ENCODE measurements around the gene PGGHG.

Gene PGGHG

DNA sequence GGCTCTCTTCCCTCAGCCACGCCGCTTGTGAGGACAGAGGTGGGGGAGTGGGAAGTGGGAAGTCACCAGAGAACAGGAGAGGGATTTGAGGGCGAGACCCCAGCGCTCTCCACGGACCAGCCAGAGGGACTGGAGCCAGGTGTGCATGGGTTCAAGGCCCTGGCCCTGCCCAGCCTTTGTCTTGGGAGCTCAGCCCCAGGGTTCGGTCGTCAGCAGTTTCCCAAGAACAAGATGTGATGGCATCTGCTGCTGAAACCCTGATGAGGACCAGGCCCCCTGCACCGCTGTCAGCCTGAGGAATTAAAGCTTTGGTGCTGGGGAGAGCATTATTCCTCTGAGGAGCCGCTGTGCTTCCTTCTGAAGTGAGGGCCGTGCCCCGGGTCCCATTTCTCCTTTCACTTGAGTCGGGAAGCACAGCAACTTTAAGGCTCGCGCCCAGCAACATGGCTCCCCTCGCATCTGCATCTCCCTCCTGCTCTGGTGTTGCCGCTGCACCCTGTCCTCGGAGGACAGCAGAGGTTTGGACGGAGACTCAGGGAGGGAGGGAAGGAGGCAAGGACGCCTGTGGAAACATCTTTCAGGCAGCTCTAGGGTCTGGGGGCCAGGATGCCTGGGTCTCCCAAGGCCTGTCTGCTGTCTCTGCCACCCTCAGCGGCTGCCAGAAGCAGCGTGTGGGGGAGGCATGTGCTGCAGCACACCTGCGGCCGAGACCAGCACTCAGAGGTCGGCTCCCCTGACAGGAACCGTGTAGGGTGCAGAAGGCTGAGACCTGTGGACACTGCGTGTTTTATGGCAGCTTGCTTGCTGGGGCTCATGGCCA is 6.6 kb downstream of the PGGHG start:
- Histone ChIP-seq H3K36me3 (ENCODE audit: control insufficient read depth in 2 of 2, insufficient read depth in 2 of 2, low read length in 2 of 2) (no peaks in the 10 kb centered on the region), H3K9me3 (ENCODE audit: control insufficient read depth in 2 of 2, low read length in 2 of 2) (no peaks in the 10 kb centered on the region), H3K4me1 (ENCODE audit: control insufficient read depth, insufficient read depth, low read length) (peaks cover 7% of the 10 kb centered on the region), H3K9ac (ENCODE audit: low read length in 2 of 2) (no peak overlapping the region), H3K27ac (ENCODE audit: low read length) (no peak overlapping the region), H3K27me3 (ENCODE audit: control insufficient read depth in 1 of 2, insufficient read depth in 2 of 2, low read length in 2 of 2) (peaks cover 14 to 19% of the 10 kb centered on the region in 2 donors), H3K4me3 (ENCODE audit: low read length in 2 of 2) (no peak overlapping the region)

DNA sequence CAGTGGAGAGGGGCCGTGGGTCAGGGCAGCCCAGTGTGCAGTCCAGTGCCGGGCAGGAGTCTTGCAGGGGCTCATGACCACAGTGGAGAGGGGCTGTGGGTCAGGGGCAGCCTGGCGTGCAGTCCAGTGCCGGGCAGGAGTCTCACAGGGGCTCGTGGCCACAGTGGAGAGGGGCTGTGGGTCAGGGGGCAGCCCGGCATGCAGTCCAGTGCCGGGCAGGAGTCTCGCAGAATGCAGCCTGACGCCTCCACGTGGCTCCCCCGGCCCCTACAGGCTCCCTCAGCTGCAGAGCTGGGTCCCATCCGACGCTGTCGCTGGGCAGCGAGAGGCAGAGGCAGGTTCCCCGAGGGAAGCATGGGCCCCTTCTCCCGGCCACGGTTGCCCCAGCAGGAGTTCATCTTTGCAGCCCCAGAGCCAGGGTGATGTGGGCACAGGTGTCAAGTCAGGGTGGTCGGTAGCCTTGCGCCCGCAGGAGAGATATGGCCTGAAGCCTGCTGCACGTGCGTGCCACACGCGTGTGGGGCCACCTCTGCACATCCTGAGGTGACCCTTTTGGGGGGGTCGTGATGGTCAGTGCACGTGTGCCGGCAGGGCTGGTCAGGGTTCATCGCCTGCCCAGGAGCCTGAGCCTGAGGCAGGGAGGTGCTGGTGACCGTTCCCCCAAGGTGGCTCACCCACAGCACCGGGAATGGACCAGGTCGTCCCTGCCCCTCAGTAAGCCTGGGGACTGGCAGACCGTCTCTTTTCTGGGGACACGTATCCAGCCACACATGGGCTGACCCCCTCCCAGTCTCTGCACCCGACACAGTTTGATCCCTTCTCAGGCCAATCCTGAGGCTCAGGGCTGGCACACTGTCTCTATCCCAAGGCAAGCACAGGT is 7.5 kb downstream of the PGGHG start:
- Histone ChIP-seq H3K4me1 (ENCODE audit: control insufficient read depth, insufficient read depth, low read length) (peaks cover 7% of the 10 kb centered on the region), H3K9ac (ENCODE audit: low read length in 2 of 2) (no peak overlapping the region), H3K27ac (ENCODE audit: low read length) (no peak overlapping the region), H3K36me3 (ENCODE audit: control insufficient read depth in 2 of 2, insufficient read depth in 2 of 2, low read length in 2 of 2) (no peaks in the 10 kb centered on the region), H3K4me3 (ENCODE audit: low read length in 2 of 2) (no peak overlapping the region), H3K27me3 (ENCODE audit: control insufficient read depth in 1 of 2, insufficient read depth in 2 of 2, low read length in 2 of 2) (peaks cover 14 to 19% of the 10 kb centered on the region in 2 donors), H3K9me3 (ENCODE audit: control insufficient read depth in 2 of 2, low read length in 2 of 2) (no peaks in the 10 kb centered on the region)

DNA sequence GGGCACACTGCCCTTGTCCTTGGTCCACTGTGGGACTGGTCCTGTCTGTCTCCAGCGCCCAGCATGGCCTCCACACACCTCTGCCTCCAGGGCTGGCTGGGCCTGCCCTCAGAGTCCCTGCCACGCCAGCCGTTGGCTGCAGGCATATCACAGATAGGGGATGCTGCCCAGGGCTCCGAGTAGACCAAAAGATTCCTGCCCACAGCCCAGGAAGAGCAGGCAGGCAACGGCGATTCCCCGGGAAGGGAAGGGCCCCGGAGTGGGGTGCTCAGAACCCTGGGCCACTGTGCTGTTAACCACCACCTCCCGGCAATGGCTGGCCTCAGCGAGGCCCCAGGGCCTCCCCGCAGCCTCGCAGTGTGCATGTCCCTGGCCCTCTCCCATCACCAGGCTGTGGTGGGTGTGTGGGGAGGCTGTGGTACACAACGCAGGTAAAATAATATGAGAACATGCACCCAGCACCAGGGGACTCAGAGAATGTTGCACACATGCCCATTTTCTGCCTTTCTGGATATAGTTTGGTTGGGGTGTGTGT is 8.2 kb downstream of the PGGHG start:
- no peak overlapping the region for H3K27ac ChIP-seq (ENCODE audit: low read length)
- H3K9ac ChIP-seq (ENCODE audit: low read length in 2 of 2): no peak overlapping the region
- peaks cover 14 to 19% of the 10 kb centered on the region in 2 donors for H3K27me3 ChIP-seq (ENCODE audit: control insufficient read depth in 1 of 2, insufficient read depth in 2 of 2, low read length in 2 of 2)
- H3K4me1 ChIP-seq (ENCODE audit: control insufficient read depth, insufficient read depth, low read length): peaks cover 7% of the 10 kb centered on the region
- no peaks in the 10 kb centered on the region for H3K36me3 ChIP-seq (ENCODE audit: control insufficient read depth in 2 of 2, insufficient read depth in 2 of 2, low read length in 2 of 2)
- H3K4me3 ChIP-seq (ENCODE audit: low read length in 2 of 2): no peak overlapping the region
- no peaks in the 10 kb centered on the region for H3K9me3 ChIP-seq (ENCODE audit: control insufficient read depth in 2 of 2, low read length in 2 of 2)

- Histone ChIP-seq H3K9ac (ENCODE audit: low read length in 2 of 2) (no peak overlapping the region), H3K27ac (ENCODE audit: low read length) (no peak overlapping the region), H3K36me3 (ENCODE audit: control insufficient read depth in 2 of 2, insufficient read depth in 2 of 2, low read length in 2 of 2) (no peaks in the 10 kb centered on the region), H3K9me3 (ENCODE audit: control insufficient read depth in 2 of 2, low read length in 2 of 2) (no peaks in the 10 kb centered on the region), H3K27me3 (ENCODE audit: control insufficient read depth in 1 of 2, insufficient read depth in 2 of 2, low read length in 2 of 2) (peaks cover 14 to 19% of the 10 kb centered on the region in 2 donors), H3K4me3 (ENCODE audit: low read length in 2 of 2) (no peak overlapping the region), H3K4me1 (ENCODE audit: control insufficient read depth, insufficient read depth, low read length) (peaks cover 7% of the 10 kb centered on the region)
These were observed 8.9 kb downstream of the PGGHG start for GRCh38 chr11:297586-298405.

GRCh38 chr11:298406-299065 is 9.6 kb downstream of the PGGHG start:
- Histone ChIP-seq H3K9me3 (ENCODE audit: control insufficient read depth in 2 of 2, low read length in 2 of 2) (no peaks in the 10 kb centered on the region), H3K4me1 (ENCODE audit: control insufficient read depth, insufficient read depth, low read length) (peaks cover 7% of the 10 kb centered on the region), H3K36me3 (ENCODE audit: control insufficient read depth in 2 of 2, insufficient read depth in 2 of 2, low read length in 2 of 2) (no peaks in the 10 kb centered on the region), H3K27ac (ENCODE audit: low read length) (no peak overlapping the region), H3K9ac (ENCODE audit: low read length in 2 of 2) (no peak overlapping the region), H3K27me3 (ENCODE audit: control insufficient read depth in 1 of 2, insufficient read depth in 2 of 2, low read length in 2 of 2) (peaks cover 14 to 19% of the 10 kb centered on the region in 2 donors), H3K4me3 (ENCODE audit: low read length in 2 of 2) (no peak overlapping the region)

DNA sequence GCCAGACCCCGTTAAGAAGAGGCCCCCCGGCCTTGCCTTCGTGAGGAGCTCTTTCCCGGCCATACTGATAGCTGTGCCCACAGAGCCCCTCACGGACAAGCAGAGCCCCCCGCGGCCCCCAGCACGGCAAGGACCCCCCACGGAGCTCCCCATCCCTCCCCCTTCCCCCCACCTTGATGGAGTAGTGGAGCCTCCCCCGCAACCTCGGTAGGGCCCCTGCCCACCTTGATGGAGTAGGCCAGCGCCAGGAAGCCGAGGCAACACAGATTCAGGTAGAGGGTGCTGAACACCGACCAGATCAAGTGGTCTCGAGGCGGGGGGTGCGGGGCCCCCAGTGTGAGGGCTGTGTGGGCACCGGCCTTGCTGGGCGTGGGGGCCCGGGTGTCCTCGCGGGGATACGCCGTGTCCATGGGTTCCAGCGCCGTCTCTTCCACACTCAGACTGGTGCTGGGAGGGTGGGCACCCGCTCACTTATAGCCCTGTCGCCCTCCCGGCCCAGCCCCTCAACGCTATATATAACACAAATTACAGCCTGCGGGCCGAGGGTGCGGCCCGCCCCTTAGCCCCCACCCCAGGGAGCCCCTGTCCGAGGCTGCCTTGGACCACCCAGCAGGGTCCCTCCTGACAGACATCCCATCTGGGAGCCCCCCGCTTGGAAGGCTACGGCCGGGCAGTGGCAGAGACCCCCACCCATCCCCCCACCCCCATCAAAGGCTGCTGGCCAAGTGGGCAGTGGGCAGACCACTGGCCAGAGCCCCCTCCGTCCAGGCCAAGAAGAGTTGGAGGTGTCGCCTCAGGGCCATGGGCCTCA is 10.4 kb downstream of the PGGHG start, which contains the start of gene IFITM5:
IFITM5 (minus strand) TSS at position 446 of the 811 bp plus-strand sequence; CDS start at position 410, 36 bp downstream.
- H3K27me3 ChIP-seq (ENCODE audit: control insufficient read depth in 1 of 2, insufficient read depth in 2 of 2, low read length in 2 of 2): peaks cover 14 to 19% of the 10 kb centered on the region in 2 donors
- H3K27ac ChIP-seq (ENCODE audit: low read length): no peak within 1 kb of the TSS
- no peaks in the 10 kb centered on the region for H3K36me3 ChIP-seq (ENCODE audit: control insufficient read depth in 2 of 2, insufficient read depth in 2 of 2, low read length in 2 of 2)
- no peaks in the 10 kb centered on the region for H3K9me3 ChIP-seq (ENCODE audit: control insufficient read depth in 2 of 2, low read length in 2 of 2)
- no peak within 1 kb of the TSS for H3K4me3 ChIP-seq (ENCODE audit: low read length in 2 of 2)
- no peak within 1 kb of the TSS for H3K9ac ChIP-seq (ENCODE audit: low read length in 2 of 2)
- H3K4me1 ChIP-seq (ENCODE audit: control insufficient read depth, insufficient read depth, low read length): peaks cover 7% of the 10 kb centered on the region

DNA sequence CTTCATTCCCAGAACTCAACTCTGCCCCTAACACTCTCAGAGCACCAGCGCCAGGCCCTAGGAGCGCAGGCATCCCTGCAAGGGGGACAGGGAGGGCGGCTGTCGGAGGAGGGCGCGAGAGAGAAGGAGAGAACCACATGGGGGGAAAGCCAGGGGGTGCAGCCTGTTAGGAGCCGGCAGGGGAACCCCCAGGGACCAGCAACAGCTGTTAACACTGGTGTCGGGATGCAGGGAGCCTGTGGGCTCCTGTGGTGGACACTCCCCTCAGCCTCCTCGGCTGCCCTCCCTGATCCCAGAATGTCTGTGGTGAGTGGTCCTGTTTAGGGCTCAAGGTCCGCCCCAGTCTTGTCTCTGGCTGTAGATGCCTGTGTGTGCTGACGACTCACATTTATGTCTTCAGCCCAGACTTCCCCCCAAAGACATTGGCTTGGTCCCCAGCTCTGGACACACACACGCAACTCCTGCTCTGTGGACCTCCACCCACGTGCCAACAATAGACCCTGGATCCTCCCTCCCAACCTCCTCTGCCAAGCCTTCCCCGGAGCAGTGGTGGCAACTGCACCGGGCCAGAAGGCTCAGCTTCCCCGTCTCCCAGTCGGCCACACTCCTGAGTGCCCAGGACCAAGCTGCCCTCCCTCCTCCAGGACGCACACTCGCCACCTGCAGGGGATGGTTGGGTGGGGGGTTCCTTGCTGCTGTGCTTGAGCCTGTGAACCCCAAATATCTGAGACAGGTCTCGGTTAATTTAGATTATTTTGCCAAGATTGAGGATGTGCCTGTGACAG is 11.2 kb downstream of the PGGHG start:
- no peak overlapping the region for H3K4me3 ChIP-seq (ENCODE audit: low read length in 2 of 2)
- H3K9ac ChIP-seq (ENCODE audit: low read length in 2 of 2): no peak overlapping the region
- H3K27me3 ChIP-seq (ENCODE audit: control insufficient read depth in 1 of 2, insufficient read depth in 2 of 2, low read length in 2 of 2): peaks cover 14 to 19% of the 10 kb centered on the region in 2 donors
- peaks cover 7% of the 10 kb centered on the region for H3K4me1 ChIP-seq (ENCODE audit: control insufficient read depth, insufficient read depth, low read length)
- no peak overlapping the region for H3K27ac ChIP-seq (ENCODE audit: low read length)
- H3K36me3 ChIP-seq (ENCODE audit: control insufficient read depth in 2 of 2, insufficient read depth in 2 of 2, low read length in 2 of 2): no peaks in the 10 kb centered on the region
- H3K9me3 ChIP-seq (ENCODE audit: control insufficient read depth in 2 of 2, low read length in 2 of 2): no peaks in the 10 kb centered on the region

DNA sequence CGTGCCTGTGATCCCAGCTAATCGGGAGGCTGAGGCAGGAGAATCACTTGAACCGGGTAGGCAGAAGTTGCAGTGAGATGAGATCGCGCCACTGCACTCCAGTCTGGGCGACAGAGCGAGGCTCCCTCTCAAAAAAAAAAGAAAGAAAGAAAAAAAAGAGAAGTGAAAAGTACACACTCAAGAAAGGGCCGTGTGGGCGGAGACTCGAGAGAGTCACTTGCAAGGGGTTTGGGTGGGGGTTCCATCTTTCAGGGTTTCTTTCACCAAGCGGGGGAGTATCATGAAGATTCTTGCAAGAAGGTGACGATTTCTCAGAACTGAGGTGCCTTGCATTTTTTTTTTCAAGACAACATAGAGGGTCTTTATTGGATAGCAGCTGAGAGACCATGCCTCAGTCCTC is 14.4 kb downstream of the PGGHG start:
- Histone ChIP-seq H3K27ac (ENCODE audit: low read length) (no peak overlapping the region), H3K36me3 (ENCODE audit: control insufficient read depth in 2 of 2, insufficient read depth in 2 of 2, low read length in 2 of 2) (no peaks in the 10 kb centered on the region), H3K9me3 (ENCODE audit: control insufficient read depth in 2 of 2, low read length in 2 of 2) (no peaks in the 10 kb centered on the region), H3K4me3 (ENCODE audit: low read length in 2 of 2) (no peak overlapping the region), H3K4me1 (ENCODE audit: control insufficient read depth, insufficient read depth, low read length) (peaks cover 20% of the 10 kb centered on the region), H3K27me3 (ENCODE audit: control insufficient read depth in 1 of 2, insufficient read depth in 2 of 2, low read length in 2 of 2) (peaks cover 8% of the 10 kb centered on the region in 2 donors), H3K9ac (ENCODE audit: low read length in 2 of 2) (no peak overlapping the region)

DNA sequence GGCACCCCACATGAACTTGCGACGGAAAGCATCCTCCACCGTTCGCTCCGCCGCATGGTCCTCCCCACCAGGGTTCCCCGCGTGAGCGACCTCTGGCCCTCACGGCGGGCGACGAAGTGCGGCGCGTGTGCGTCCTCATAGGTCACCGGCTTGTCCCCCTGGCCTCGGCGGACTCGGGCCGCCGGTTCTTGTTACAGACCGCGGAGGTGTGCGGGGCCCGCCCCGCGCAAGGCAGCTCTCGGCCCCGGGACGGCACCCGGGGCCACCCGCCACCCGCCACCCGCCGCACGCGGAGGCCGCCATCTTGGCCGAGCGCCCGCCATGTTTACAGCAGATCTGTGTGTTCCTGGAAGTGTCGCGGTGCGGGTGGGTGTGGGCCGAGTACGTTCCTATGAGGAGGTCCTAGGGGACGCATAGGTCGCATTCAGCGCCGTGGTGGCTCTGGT is 15.2 kb downstream of the PGGHG start:
- H3K4me1 ChIP-seq (ENCODE audit: control insufficient read depth, insufficient read depth, low read length): peaks cover 20% of the 10 kb centered on the region
- H3K9me3 ChIP-seq (ENCODE audit: control insufficient read depth in 2 of 2, low read length in 2 of 2): no peaks in the 10 kb centered on the region
- H3K36me3 ChIP-seq (ENCODE audit: control insufficient read depth in 2 of 2, insufficient read depth in 2 of 2, low read length in 2 of 2): no peaks in the 10 kb centered on the region
- peaks cover 8% of the 10 kb centered on the region in 2 donors for H3K27me3 ChIP-seq (ENCODE audit: control insufficient read depth in 1 of 2, insufficient read depth in 2 of 2, low read length in 2 of 2)
- no peak overlapping the region for H3K4me3 ChIP-seq (ENCODE audit: low read length in 2 of 2)
- H3K27ac ChIP-seq (ENCODE audit: low read length): no peak overlapping the region
- no peak overlapping the region for H3K9ac ChIP-seq (ENCODE audit: low read length in 2 of 2)

All from stomach smooth muscle (tissue), 2 donors.